ENCODE results near the gene TINCR. TPM values are rescaled to one million over a fixed set of nuclear protein-coding genes. Genes with fewer than 3 reads are reported as not detected.

TINCR gene
- polyA plus RNA-seq, 6 donors from 2014 or later = 0.08 to 0.32 (median 0.12) TPM; not detected in 3

- H3K27me3 Mint-ChIP-seq = peaks cover 31 to 47% (median 40%) of the 10 kb centered on the region in 3 donors
These were observed 5.5 kb downstream of the TINCR start for GRCh38 chr19:5562280-5562679.

GRCh38 chr19:5561559-5561958, 6.2 kb downstream of the TINCR start:
- Mint-ChIP-seq H3K4me1 (peaks cover 0 to 4% (median 3%) of the 10 kb centered on the region in 3 donors), H3K9me3 (peaks cover 7 to 24% (median 16%) of the 10 kb centered on the region in 7 donors), H3K27ac (no peak overlapping the region), H3K27me3 (peaks cover 38 to 53% (median 47%) of the 10 kb centered on the region in 3 donors), H3K36me3 (peaks cover 5 to 36% of the 10 kb centered on the region in 2 donors), H3K4me3 (no peak overlapping the region)
- no peak for DNase-seq
- no peak for ATAC-seq (ENCODE audit: low read depth in 2 of 2)

More at GRCh38 chr19:5562280-5562679, 5.5 kb downstream of the TINCR start:
- peaks cover 0 to 4% (median 3%) of the 10 kb centered on the region in 3 donors for H3K4me1 Mint-ChIP-seq
- DNase-seq = no peak
- H3K4me3 Mint-ChIP-seq = no peak overlapping the region
- peak overlapping the region in 1 of 6 donors; percentile 82 for H3K27ac Mint-ChIP-seq
- peaks cover 7 to 24% (median 14%) of the 10 kb centered on the region in 7 donors for H3K9me3 Mint-ChIP-seq
- peaks cover 5 to 30% of the 10 kb centered on the region in 2 donors for H3K36me3 Mint-ChIP-seq
- ATAC-seq (ENCODE audit: low read depth in 2 of 2) = no peak

GRCh38 chr19:5560156-5560555, 7.6 kb downstream of the TINCR start:
- peaks cover 5 to 38% of the 10 kb centered on the region in 2 donors for H3K36me3 Mint-ChIP-seq
- H3K9me3 Mint-ChIP-seq = peaks cover 7 to 24% (median 15%) of the 10 kb centered on the region in 7 donors
- DNase-seq (no peak), ATAC-seq (ENCODE audit: low read depth in 2 of 2) (no peak)
- peaks cover 35 to 53% (median 49%) of the 10 kb centered on the region in 3 donors for H3K27me3 Mint-ChIP-seq
- H3K27ac Mint-ChIP-seq = no peak overlapping the region
- peak overlapping the region in 1 of 8 donors; percentile 3 for H3K4me3 Mint-ChIP-seq
- peaks cover 0 to 3% (median 1%) of the 10 kb centered on the region in 3 donors for H3K4me1 Mint-ChIP-seq

- peaks cover 5 to 38% of the 10 kb centered on the region in 2 donors for H3K36me3 Mint-ChIP-seq
- H3K4me1 Mint-ChIP-seq = peaks cover 0 to 3% (median 0%) of the 10 kb centered on the region in 3 donors
- no peak overlapping the region for H3K27ac Mint-ChIP-seq
- ATAC-seq (ENCODE audit: low read depth in 2 of 2) (no peak), DNase-seq (no peak)
- peaks cover 31 to 53% (median 49%) of the 10 kb centered on the region in 3 donors for H3K27me3 Mint-ChIP-seq
- no peak overlapping the region for H3K4me3 Mint-ChIP-seq
- H3K9me3 Mint-ChIP-seq = peaks cover 7 to 24% (median 13%) of the 10 kb centered on the region in 7 donors
These were observed 8.0 kb downstream of the TINCR start for GRCh38 chr19:5559804-5560133.

- H3K27ac Mint-ChIP-seq = no peak overlapping the region
- H3K9me3 Mint-ChIP-seq = peaks cover 7 to 24% (median 13%) of the 10 kb centered on the region in 7 donors
- ATAC-seq (ENCODE audit: low read depth in 2 of 2) = no peak
- no peak for DNase-seq
- peaks cover 28 to 50% (median 46%) of the 10 kb centered on the region in 3 donors for H3K27me3 Mint-ChIP-seq
- H3K4me1 Mint-ChIP-seq = peaks cover 0 to 3% (median 0%) of the 10 kb centered on the region in 3 donors
- no peak overlapping the region for H3K4me3 Mint-ChIP-seq
- peaks cover 5 to 38% of the 10 kb centered on the region in 2 donors for H3K36me3 Mint-ChIP-seq
These were observed 9.6 kb downstream of the TINCR start for GRCh38 chr19:5558101-5558621.

GRCh38 chr19:5557691-5558090, 10.1 kb downstream of the TINCR start:
- Mint-ChIP-seq H3K4me3 (no peak overlapping the region), H3K27me3 (peaks cover 26 to 45% (median 41%) of the 10 kb centered on the region in 3 donors), H3K4me1 (peaks cover 0 to 3% (median 0%) of the 10 kb centered on the region in 3 donors), H3K9me3 (peaks cover 7 to 24% (median 13%) of the 10 kb centered on the region in 7 donors), H3K27ac (no peak overlapping the region), H3K36me3 (peaks cover 5 to 38% of the 10 kb centered on the region in 2 donors)
- ATAC-seq (ENCODE audit: low read depth in 2 of 2) = no peak
- DNase-seq = no peak

- Mint-ChIP-seq H3K27ac (no peak overlapping the region), H3K27me3 (peaks cover 17 to 50% (median 40%) of the 10 kb centered on the region in 3 donors), H3K9me3 (peaks cover 0 to 11% (median 3%) of the 10 kb centered on the region in 7 donors), H3K4me3 (no peak overlapping the region), H3K4me1 (peaks cover 0 to 3% (median 0%) of the 10 kb centered on the region in 3 donors), H3K36me3 (peaks cover 0 to 21% of the 10 kb centered on the region in 2 donors)
- no peak for DNase-seq
- ATAC-seq (ENCODE audit: low read depth in 2 of 2) = no peak
These were observed 12.9 kb downstream of the TINCR start for GRCh38 chr19:5554828-5555227.

GRCh38 chr19:5553892-5554291, 13.9 kb downstream of the TINCR start:
- Mint-ChIP-seq H3K4me3 (no peak overlapping the region), H3K9me3 (peaks cover 0 to 11% (median 3%) of the 10 kb centered on the region in 7 donors), H3K4me1 (peaks cover 0 to 3% (median 0%) of the 10 kb centered on the region in 3 donors), H3K36me3 (peaks cover 0 to 21% of the 10 kb centered on the region in 2 donors), H3K27me3 (peaks cover 17 to 56% (median 49%) of the 10 kb centered on the region in 3 donors), H3K27ac (no peak overlapping the region)
- ATAC-seq (ENCODE audit: low read depth in 2 of 2) (no peak), DNase-seq (no peak)

GRCh38 chr19:5547881-5548280, 19.9 kb downstream of the TINCR start:
- Mint-ChIP-seq H3K36me3 (no peaks in the 10 kb centered on the region), H3K9me3 (peaks cover 0 to 2% (median 0%) of the 10 kb centered on the region in 7 donors), H3K4me3 (no peak overlapping the region), H3K27me3 (peaks cover 0 to 32% (median 28%) of the 10 kb centered on the region in 3 donors), H3K27ac (no peak overlapping the region), H3K4me1 (no peaks in the 10 kb centered on the region)
- DNase-seq = no peak
- ATAC-seq (ENCODE audit: low read depth in 2 of 2) = no peak

GRCh38 chr19:5545984-5546383, 21.8 kb downstream of the TINCR start:
- ATAC-seq (ENCODE audit: low read depth in 2 of 2) = no peak
- Mint-ChIP-seq H3K4me1 (no peaks in the 10 kb centered on the region), H3K4me3 (no peak overlapping the region), H3K27me3 (peaks cover 3 to 19% (median 15%) of the 10 kb centered on the region in 3 donors), H3K36me3 (no peaks in the 10 kb centered on the region), H3K27ac (peak overlapping the region in 1 of 6 donors; percentile 76), H3K9me3 (peaks cover 0 to 4% (median 0%) of the 10 kb centered on the region in 7 donors)
- DNase-seq = no peak

GRCh38 chr19:5545051-5545450, 22.7 kb downstream of the TINCR start:
- ATAC-seq (ENCODE audit: low read depth in 2 of 2) (no peak), DNase-seq (no peak)
- Mint-ChIP-seq H3K36me3 (no peaks in the 10 kb centered on the region), H3K27me3 (peaks cover 3 to 18% (median 9%) of the 10 kb centered on the region in 3 donors), H3K4me1 (no peaks in the 10 kb centered on the region), H3K9me3 (peaks cover 0 to 4% (median 0%) of the 10 kb centered on the region in 7 donors), H3K4me3 (no peak overlapping the region), H3K27ac (no peak overlapping the region)

GRCh38 chr19:5542665-5543064, 25.1 kb downstream of the TINCR start:
- Mint-ChIP-seq H3K27me3 (peaks cover 3 to 25% (median 13%) of the 10 kb centered on the region in 3 donors), H3K9me3 (peaks cover 0 to 3% (median 0%) of the 10 kb centered on the region in 7 donors), H3K27ac (peak overlapping the region in 2 of 6 donors; percentile 74 to 76), H3K4me3 (no peak overlapping the region), H3K4me1 (peaks cover 0 to 3% (median 0%) of the 10 kb centered on the region in 3 donors), H3K36me3 (no peaks in the 10 kb centered on the region)
- DNase-seq (no peak), ATAC-seq (ENCODE audit: low read depth in 2 of 2) (no peak)

GRCh38 chr19:5541456-5541855, 26.3 kb downstream of the TINCR start:
- Mint-ChIP-seq H3K27me3 (peaks cover 3 to 31% (median 18%) of the 10 kb centered on the region in 3 donors), H3K27ac (no peak overlapping the region), H3K4me1 (peaks cover 0 to 3% (median 0%) of the 10 kb centered on the region in 3 donors), H3K36me3 (peaks cover 0 to under 1% of the 10 kb centered on the region in 2 donors), H3K4me3 (peak overlapping the region in 1 of 8 donors; percentile 18), H3K9me3 (peaks cover 0 to 3% (median 0%) of the 10 kb centered on the region in 7 donors)
- DNase-seq = no peak
- no peak for ATAC-seq (ENCODE audit: low read depth in 2 of 2)

- ATAC-seq (ENCODE audit: low read depth in 2 of 2) (no peak), DNase-seq (no peak)
- no peak overlapping the region for H3K4me3 Mint-ChIP-seq
- peaks cover under 1 to 11% of the 10 kb centered on the region in 2 donors for H3K36me3 Mint-ChIP-seq
- H3K27ac Mint-ChIP-seq = no peak overlapping the region
- H3K27me3 Mint-ChIP-seq = peaks cover 8 to 42% (median 29%) of the 10 kb centered on the region in 3 donors
- peaks cover under 1 to 11% (median 9%) of the 10 kb centered on the region in 7 donors for H3K9me3 Mint-ChIP-seq
- H3K4me1 Mint-ChIP-seq = peaks cover 0 to 3% (median 0%) of the 10 kb centered on the region in 3 donors
These were observed 27.5 kb downstream of the TINCR start for GRCh38 chr19:5540208-5540607.

All from naive B cell (primary cell).